PC-3 (cell line): ENCODE measurements around the gene NAV1. TPM values are rescaled to one million over a fixed set of nuclear protein-coding genes. Genes with fewer than 3 reads are reported as not detected.

ENCODE experiments used
- ATAC-seq: fragments of 200-7000 bp; cut with Tn5 transposase; 2 replicates; pipeline ENCODE4 v1.9.1; 2020; ENCODE audit warnings: mild to moderate bottlenecking, moderate library complexity
- BruUV-seq: library from RNA; stranded (reverse); fragments of 400-500 nt; replicated peaks from 2 replicates; lab custom pipeline; 2021; lab: Mats Ljungman, UMichigan
- CTCF ChIA-PET: fragments of 300-600 bp; sonication (Branson Sonifier 250); formaldehyde crosslinking; loops from one replicate; lab custom pipeline; 2022; ENCODE audit warnings: antibody characterized with exemption; lab: Charles Lee
- POLR2A ChIA-PET: fragments of 300-600 bp; sonication (Branson Sonifier 250); formaldehyde crosslinking; loops from one replicate; lab custom pipeline; 2022; ENCODE audit warnings: antibody characterized with exemption; ENCODE audit not compliant: unreplicated experiment; lab: Charles Lee
- DNase-seq: peaks from one replicate; pipeline ENCODE4 v3.0.0-alpha.2; 2015
- H2AFZ ChIP-seq: fragments of 300-600 bp; sonication (generic); 2 replicates; pipeline ENCODE4 v1.6.0; 2016; ENCODE audit warnings: antibody characterized with exemption, low read length
- H3F3A ChIP-seq: fragments of 300-600 bp; sonication (generic); one replicate; pipeline ENCODE4 v1.6.0; 2017; ENCODE audit warnings: antibody characterized with exemption, low read length, control low read depth, mild to moderate bottlenecking; ENCODE audit not compliant: unreplicated experiment
- H3K27ac ChIP-seq: fragments of 300-600 bp; sonication (generic); 2 replicates; pipeline ENCODE4 v1.5.1; 2016; ENCODE audit warnings: mild to moderate bottlenecking, low read length
- H3K27me3 ChIP-seq: fragments of 300-600 bp; sonication (generic); 2 replicates; pipeline ENCODE4 v1.6.1; 2016; ENCODE audit warnings: low read length, mixed read lengths
- H3K36me3 ChIP-seq: fragments of 300-600 bp; sonication (generic); 2 replicates; pipeline ENCODE4 v1.6.1; 2016; ENCODE audit warnings: low read depth, mixed run types, low read length, mixed read lengths
- H3K4me1 ChIP-seq: fragments of 300-600 bp; sonication (generic); 2 replicates; pipeline ENCODE4 v1.5.1; 2016; ENCODE audit warnings: low read length; ENCODE audit not compliant: insufficient read depth
- H3K4me2 ChIP-seq: fragments of 300-600 bp; sonication (generic); 2 replicates; pipeline ENCODE4 v1.6.0; 2016; ENCODE audit warnings: low read length
- H3K4me3 ChIP-seq: fragments of 300-600 bp; sonication (generic); 2 replicates; pipeline ENCODE4 v1.5.1; 2016; ENCODE audit warnings: mild to moderate bottlenecking, low read length, mixed read lengths
- H3K79me2 ChIP-seq: fragments of 300-600 bp; sonication (generic); 2 replicates; pipeline ENCODE4 v1.6.1; 2017; ENCODE audit warnings: low read length, mixed read lengths
- H3K9ac ChIP-seq: fragments of 300-600 bp; sonication (generic); 2 replicates; pipeline ENCODE4 v1.6.0; 2016; ENCODE audit warnings: mild to moderate bottlenecking, low read length
- H3K9me2 ChIP-seq: fragments of 300-600 bp; sonication (generic); replicated peaks from 2 replicates; pipeline ENCODE4 v1.6.1; 2016; ENCODE audit warnings: mixed run types, low read length, mixed read lengths
- H3K9me3 ChIP-seq: fragments of 300-600 bp; sonication (generic); 2 replicates; pipeline ENCODE4 v1.6.1; 2016; ENCODE audit warnings: low read length, mixed read lengths
- H4K20me1 ChIP-seq: fragments of 300-600 bp; sonication (generic); 2 replicates; pipeline ENCODE4 v1.6.1; 2016; ENCODE audit warnings: low read length, mixed read lengths
- CTCF ChIP-seq: fragments of 300-600 bp; sonication (generic); conservative IDR thresholded peaks from 2 replicates; pipeline ENCODE4 v1.5.1; 2017; ENCODE audit warnings: antibody characterized with exemption, low read depth, mild to moderate bottlenecking, low read length
- EZH2 ChIP-seq: fragments of 300-600 bp; sonication (generic); IDR thresholded peaks from one replicate; pipeline ENCODE4 v1.6.1; 2017; ENCODE audit warnings: antibody characterized with exemption, mild to moderate bottlenecking, low read length; ENCODE audit not compliant: unreplicated experiment
- EZH2phosphoT487 ChIP-seq: fragments of 300-600 bp; sonication (generic); IDR thresholded peaks from 2 replicates; pipeline ENCODE4 v1.6.1; 2018; ENCODE audit warnings: mild to moderate bottlenecking, antibody characterized with exemption, low read length, borderline replicate concordance
- intact Hi-C: fragments of 100-400 bp; cut with micrococcal nuclease; formaldehyde crosslinking; loops from 2 replicates; pipeline ENCODE4 v1.9.0; 2023
- total RNA-seq: library from RNA; depleted of rRNA; stranded (reverse); fragments of >200 nt; gene quantifications from 2 replicates; pipeline ENCODE4 v1.2.3, GENCODE V29; 2014

Gene NAV1
- total RNA-seq, 1 experiment from 2014 or later: 2.6 TPM

DNA sequence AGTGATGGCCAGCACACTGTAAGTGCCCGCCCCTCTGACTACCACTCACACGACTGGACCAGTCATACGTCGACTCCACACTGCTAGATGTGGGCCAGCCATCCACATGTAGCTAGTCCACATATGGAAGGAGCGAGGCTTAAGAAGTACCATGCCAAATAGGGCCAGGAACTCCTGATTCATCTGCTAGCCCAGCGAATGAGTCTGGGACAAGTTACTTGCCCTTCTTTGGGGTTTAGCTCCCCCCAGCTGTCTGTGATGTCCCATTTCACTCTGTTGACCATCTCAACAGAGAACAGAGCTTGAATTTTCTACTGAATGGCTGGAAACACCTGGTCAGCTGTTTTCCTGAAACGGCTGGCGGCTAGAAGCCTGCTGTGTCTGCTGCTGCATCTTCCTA, 37.8 kb upstream of the NAV1 start:
- Histone ChIP-seq H3K27ac (no peak overlapping the region), H3K9me3 (no peaks in the 10 kb centered on the region), H3K4me1 (peaks cover 40% of the 10 kb centered on the region), H3K4me3 (no peak overlapping the region), H4K20me1 (peaks cover 9% of the 10 kb centered on the region; the same call in 1 of the 2 replicates), H3K36me3 (no peaks in the 10 kb centered on the region; the same call in 1 of the 2 replicates), H3K27me3 (no peaks in the 10 kb centered on the region), H3K4me2 (no peak overlapping the region), H2AFZ (no peak overlapping the region), H3K79me2 (peaks cover 77% of the 10 kb centered on the region), H3K9me2 (no peaks in the 10 kb centered on the region), H3F3A (no peaks in the 10 kb centered on the region), H3K9ac (no peak overlapping the region)
- TF ChIP-seq EZH2 (no peak), EZH2phosphoT487 (no peak), CTCF (no peak)
- DNase-seq: no peak
- no peak for ATAC-seq
- BruUV-seq: no TSS peak
- POLR2A ChIA-PET: no interaction called here
- intact Hi-C loops: no loop called here
- CTCF ChIA-PET: no interaction called here

DNA sequence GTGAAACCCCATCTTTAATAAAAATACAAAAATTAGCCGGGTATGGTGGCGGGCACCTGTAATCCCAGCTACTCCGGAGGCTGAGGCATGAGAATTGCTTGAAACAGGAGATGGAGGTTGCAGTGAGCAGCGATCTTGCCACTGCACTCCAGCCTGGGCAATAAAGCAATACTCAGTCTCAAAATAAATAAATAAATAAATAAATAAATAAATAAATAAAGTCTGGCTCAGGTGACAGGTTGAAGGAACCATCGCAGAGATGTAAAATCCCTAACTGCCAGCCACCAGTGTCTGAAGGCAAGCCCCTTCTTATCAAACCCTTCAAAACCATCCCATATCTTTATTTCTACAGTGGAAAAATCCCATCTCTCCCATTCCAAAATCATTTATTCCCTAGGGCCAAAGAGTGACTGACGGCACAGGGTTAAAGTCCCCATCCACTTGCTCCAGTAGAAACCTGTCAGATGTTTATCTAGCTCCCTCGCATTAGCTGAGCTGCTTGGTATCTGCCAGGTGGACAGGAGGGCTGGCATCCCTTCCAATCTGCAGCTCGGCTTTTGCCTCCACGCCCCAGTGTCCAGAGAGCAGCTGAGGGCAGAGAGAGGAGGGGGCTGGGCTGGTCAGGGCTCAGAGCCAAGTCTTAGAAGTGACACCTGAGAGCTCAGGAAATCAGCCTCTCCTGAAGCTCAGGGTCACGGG, 37.0 kb upstream of the NAV1 start:
- peak overlapping the region; percentile 89; the same call in 1 of the 2 replicates for H3K27ac ChIP-seq
- no peaks in the 10 kb centered on the region for H3K9me2 ChIP-seq
- no peak overlapping the region for H3K9ac ChIP-seq
- ChIA-PET CTCF (no interaction called here), POLR2A (interaction anchor here (0.5 to 1.7 kb wide), 2 partner anchors 10 to 54 kb away, joined by 5 to 15 read pairs; no protein-coding TSS in a partner anchor)
- ATAC-seq (no peak), DNase-seq (no peak)
- no peaks in the 10 kb centered on the region for H3K9me3 ChIP-seq
- no peaks in the 10 kb centered on the region for H3K27me3 ChIP-seq
- H4K20me1 ChIP-seq: peaks cover 9% of the 10 kb centered on the region; the same call in 1 of the 2 replicates
- H2AFZ ChIP-seq: no peak overlapping the region
- no peaks in the 10 kb centered on the region for H3F3A ChIP-seq
- BruUV-seq: no TSS peak
- H3K36me3 ChIP-seq: no peaks in the 10 kb centered on the region; the same call in 1 of the 2 replicates
- peaks cover 84% of the 10 kb centered on the region for H3K79me2 ChIP-seq
- peak overlapping the region; percentile 95; the same call in 1 of the 2 replicates for H3K4me2 ChIP-seq
- H3K4me1 ChIP-seq: peaks cover 43% of the 10 kb centered on the region
- no peak overlapping the region for H3K4me3 ChIP-seq
- TF ChIP-seq CTCF (no peak), EZH2phosphoT487 (no peak), EZH2 (no peak)
- intact Hi-C loops: no loop called here

GRCh38 chr1:201502511-201502857, 36.4 kb upstream of the NAV1 start:
- ATAC-seq: no peak
- Histone ChIP-seq H3K27ac (peak overlapping the region; percentile 89), H3F3A (no peaks in the 10 kb centered on the region), H3K36me3 (no peaks in the 10 kb centered on the region; the same call in 1 of the 2 replicates), H3K4me2 (peak overlapping the region; percentile 95; the same call in 1 of the 2 replicates), H4K20me1 (peaks cover 9% of the 10 kb centered on the region; the same call in 1 of the 2 replicates), H3K27me3 (no peaks in the 10 kb centered on the region), H3K9me3 (no peaks in the 10 kb centered on the region), H3K9me2 (no peaks in the 10 kb centered on the region), H3K9ac (no peak overlapping the region), H2AFZ (no peak overlapping the region), H3K4me3 (no peak overlapping the region), H3K4me1 (peaks cover 47% of the 10 kb centered on the region), H3K79me2 (peaks cover 89% of the 10 kb centered on the region)
- TF ChIP-seq EZH2: no peak
- TF ChIP-seq EZH2phosphoT487: no peak
- no peak for TF ChIP-seq CTCF
- ChIA-PET POLR2A (interaction anchor here (0.5 to 1.7 kb wide), 2 partner anchors 9 to 54 kb away, joined by 5 to 15 read pairs; no protein-coding TSS in a partner anchor), CTCF (no interaction called here)
- intact Hi-C loops: no loop called here
- no TSS peak for BruUV-seq
- DNase-seq: no peak
